Measurements from ENCODE around the gene IFI30. TPM values are rescaled to one million over a fixed set of nuclear protein-coding genes. Genes with fewer than 3 reads are reported as not detected.

Gene IFI30
- polyA plus RNA-seq, 1 of the 3 experiments (the other 2 are of a cell fraction): 11.6 TPM

GRCh38 chr19:18143902-18144301 is 29.7 kb upstream of the IFI30 start:
- Histone ChIP-seq H3K79me2 (ENCODE audit: insufficient read depth) (no peaks in the 10 kb centered on the region), H3K9me2 (no peaks in the 10 kb centered on the region), H3K4me2 (no peak overlapping the region), H3K4me1 (ENCODE audit: control insufficient read depth in 1 of 2, insufficient read depth in 2 of 2, low read depth in 1 of 2, low read length in 1 of 2) (no peaks in the 10 kb centered on the region), H3K9ac (no peak overlapping the region), H3K9me3 (no peaks in the 10 kb centered on the region), H3K4me3 (ENCODE audit: low read depth in 2 of 2, low read length in 1 of 2) (no peak overlapping the region), H3K27me3 (ENCODE audit: insufficient read depth) (no peaks in the 10 kb centered on the region), H3K36me3 (replicated peaks in 1 of 2; ENCODE audit: control insufficient read depth in 1 of 2, insufficient read depth in 2 of 2, low read length in 1 of 2) (peaks cover 12 to 22% of the 10 kb centered on the region in 2 experiments), H4K20me1 (ENCODE audit: insufficient read depth) (no peaks in the 10 kb centered on the region), H2AFZ (ENCODE audit: low read depth) (no peak overlapping the region), H3F3A (replicated peaks; ENCODE audit: insufficient read depth) (no peaks in the 10 kb centered on the region), H3K27ac (ENCODE audit: low read depth in 2 of 2, low read length in 1 of 2) (no peak overlapping the region)
- no peak for DNase-seq
- ChIA-PET CTCF (no interaction called here), POLR2A (no interaction called here)
- WGBS (ENCODE audit: low lambda C conversion rate): 67% methylated on average over 1 of the region's 3 CpGs
- TF ChIP-seq IRF3 (IDR thresholded peaks at IDR 0.05; ENCODE audit: low read depth, low read length): no peak
- no peak for TF ChIP-seq PBX3 (IDR thresholded peaks at IDR 0.05)
- TF ChIP-seq EP300 (IDR thresholded peaks at IDR 0.05; ENCODE audit: borderline replicate concordance in 1 of 2, low read depth in 1 of 2, low read length in 1 of 2): no peak
- no peak for TF ChIP-seq FOXJ3 (CRISPR knock-in tag; IDR thresholded peaks at IDR 0.05)
- no peak for TF ChIP-seq TAF1 (IDR thresholded peaks at IDR 0.05; ENCODE audit: borderline replicate concordance, low read depth, low read length)
- TF ChIP-seq USF2 (IDR thresholded peaks at IDR 0.05; ENCODE audit: borderline replicate concordance, low read depth, low read length): no peak
- TF ChIP-seq POLR2AphosphoS5 (IDR thresholded peaks at IDR 0.05; ENCODE audit: low read depth, low read length): no peak
- no peak for TF ChIP-seq CTCF (IDR thresholded peaks at IDR 0.05)
- no peak for TF ChIP-seq RAD21 (IDR thresholded peaks at IDR 0.05; ENCODE audit: low read length)

GRCh38 chr19:18144361-18144760 is 29.3 kb upstream of the IFI30 start:
- DNase-seq: no peak
- Histone ChIP-seq H3K27ac (ENCODE audit: low read depth in 2 of 2, low read length in 1 of 2) (no peak overlapping the region), H3K4me1 (ENCODE audit: control insufficient read depth in 1 of 2, insufficient read depth in 2 of 2, low read depth in 1 of 2, low read length in 1 of 2) (no peaks in the 10 kb centered on the region), H3K79me2 (ENCODE audit: insufficient read depth) (no peaks in the 10 kb centered on the region), H3F3A (replicated peaks; ENCODE audit: insufficient read depth) (no peaks in the 10 kb centered on the region), H3K4me3 (ENCODE audit: low read depth in 2 of 2, low read length in 1 of 2) (no peak overlapping the region), H2AFZ (ENCODE audit: low read depth) (no peak overlapping the region), H3K9me3 (no peaks in the 10 kb centered on the region), H3K9me2 (no peaks in the 10 kb centered on the region), H3K9ac (no peak overlapping the region), H4K20me1 (ENCODE audit: insufficient read depth) (no peaks in the 10 kb centered on the region), H3K4me2 (no peak overlapping the region), H3K36me3 (replicated peaks in 1 of 2; ENCODE audit: control insufficient read depth in 1 of 2, insufficient read depth in 2 of 2, low read length in 1 of 2) (peaks cover 12 to 23% of the 10 kb centered on the region in 2 experiments), H3K27me3 (ENCODE audit: insufficient read depth) (no peaks in the 10 kb centered on the region)
- POLR2A ChIA-PET: interaction anchor here (0.5 kb wide), 1 partner anchor 10 kb away, joined by 3 read pairs; no protein-coding TSS in a partner anchor
- CTCF ChIA-PET: interaction anchor here (0.6 kb wide), 1 partner anchor 85 kb away, joined by 5 read pairs; no protein-coding TSS in a partner anchor
- WGBS (ENCODE audit: low lambda C conversion rate): 83% methylated on average over 1 of the region's 16 CpGs
- no peak for TF ChIP-seq RXRA (IDR thresholded peaks at IDR 0.05; ENCODE audit: borderline replicate concordance, low read depth)
- TF ChIP-seq SIN3A (IDR thresholded peaks at IDR 0.05; ENCODE audit: borderline replicate concordance, low read depth, low read length): no peak
- no peak for TF ChIP-seq CTCF (IDR thresholded peaks at IDR 0.05)
- no peak for TF ChIP-seq FOSL2 (IDR thresholded peaks at IDR 0.05; ENCODE audit: borderline replicate concordance, low read depth)
- no peak for TF ChIP-seq GATA2 (CRISPR knock-in tag; IDR thresholded peaks at IDR 0.05)
- no peak for TF ChIP-seq FOXM1 (IDR thresholded peaks at IDR 0.05; ENCODE audit: low read depth)
- no peak for TF ChIP-seq EP300 (IDR thresholded peaks at IDR 0.05; ENCODE audit: borderline replicate concordance in 1 of 2, low read depth in 1 of 2, low read length in 1 of 2)
- no peak for TF ChIP-seq GABPA (IDR thresholded peaks at IDR 0.05; ENCODE audit: low read depth)
- TF ChIP-seq REST (IDR thresholded peaks at IDR 0.05; ENCODE audit: low read depth, low read length): no peak

Data from SK-N-SH (cell line).